Osteocyte (in vitro differentiated cells): ENCODE results near the gene OR2C3. TPM values are rescaled to one million over a fixed set of nuclear protein-coding genes. Genes with fewer than 3 reads are reported as not detected.
"Not testable (repeated sequence)": the region's sequence is repeated elsewhere in the genome, so short reads cannot be mapped to it uniquely, and the experiment has no call there.

Experiments used
- DNase-seq: peaks from one replicate; pipeline ENCODE4 v3.0.0; 2021; ENCODE audit warnings: mixed read lengths; ENCODE audit not compliant: unreplicated experiment; ENCODE audit errors: extremely low spot score
- H3K27ac Mint-ChIP-seq: one replicate; pipeline ENCODE4 v1.8.0; 2021; ENCODE audit warnings: mild to moderate bottlenecking, mixed read lengths; ENCODE audit not compliant: unreplicated experiment
- H3K27me3 Mint-ChIP-seq: one replicate; pipeline ENCODE4 v1.8.0; 2021; ENCODE audit warnings: mixed read lengths; ENCODE audit not compliant: unreplicated experiment
- H3K36me3 Mint-ChIP-seq: one replicate; pipeline ENCODE4 v1.8.0; 2021; ENCODE audit warnings: mixed read lengths; ENCODE audit not compliant: unreplicated experiment
- H3K4me1 Mint-ChIP-seq: one replicate; pipeline ENCODE4 v1.8.0; 2021; ENCODE audit warnings: mixed read lengths; ENCODE audit not compliant: unreplicated experiment
- H3K4me3 Mint-ChIP-seq: one replicate; pipeline ENCODE4 v1.8.0; 2021; ENCODE audit warnings: mild to moderate bottlenecking, moderate library complexity, mixed read lengths; ENCODE audit not compliant: unreplicated experiment
- H3K9me3 Mint-ChIP-seq: one replicate; pipeline ENCODE4 v1.8.0; 2021; ENCODE audit warnings: mixed read lengths; ENCODE audit not compliant: unreplicated experiment
- total RNA-seq: library from RNA; stranded (reverse); gene quantifications from 2 replicates; pipeline ENCODE4 v1.2.1, GENCODE V29; 2021
- TF ChIP-seq, protein P1 (sequence below): fragments of 200-600 bp; sonication (generic); IDR thresholded peaks from 2 replicates; pipeline ENCODE4 v1.5.0; 2021; ENCODE audit warnings: antibody characterized with exemption, mild to moderate bottlenecking, moderate library complexity

Gene OR2C3
- total RNA-seq, 1 donor from 2014 or later, result not detected

- Mint-ChIP-seq H3K36me3 (no peaks in the 10 kb centered on the region), H3K9me3 (no peaks in the 10 kb centered on the region), H3K27me3 (peaks cover 40% of the 10 kb centered on the region), H3K27ac (no peak overlapping the region), H3K4me1 (peaks cover 17% of the 10 kb centered on the region), H3K4me3 (no peak overlapping the region)
- TF ChIP-seq, protein P1, sequence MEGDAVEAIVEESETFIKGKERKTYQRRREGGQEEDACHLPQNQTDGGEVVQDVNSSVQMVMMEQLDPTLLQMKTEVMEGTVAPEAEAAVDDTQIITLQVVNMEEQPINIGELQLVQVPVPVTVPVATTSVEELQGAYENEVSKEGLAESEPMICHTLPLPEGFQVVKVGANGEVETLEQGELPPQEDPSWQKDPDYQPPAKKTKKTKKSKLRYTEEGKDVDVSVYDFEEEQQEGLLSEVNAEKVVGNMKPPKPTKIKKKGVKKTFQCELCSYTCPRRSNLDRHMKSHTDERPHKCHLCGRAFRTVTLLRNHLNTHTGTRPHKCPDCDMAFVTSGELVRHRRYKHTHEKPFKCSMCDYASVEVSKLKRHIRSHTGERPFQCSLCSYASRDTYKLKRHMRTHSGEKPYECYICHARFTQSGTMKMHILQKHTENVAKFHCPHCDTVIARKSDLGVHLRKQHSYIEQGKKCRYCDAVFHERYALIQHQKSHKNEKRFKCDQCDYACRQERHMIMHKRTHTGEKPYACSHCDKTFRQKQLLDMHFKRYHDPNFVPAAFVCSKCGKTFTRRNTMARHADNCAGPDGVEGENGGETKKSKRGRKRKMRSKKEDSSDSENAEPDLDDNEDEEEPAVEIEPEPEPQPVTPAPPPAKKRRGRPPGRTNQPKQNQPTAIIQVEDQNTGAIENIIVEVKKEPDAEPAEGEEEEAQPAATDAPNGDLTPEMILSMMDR, result peak; percentile 78
- DNase-seq, result no peak
These were observed 49.2 kb downstream of the OR2C3 start for GRCh38 chr1:247487057-247487456.

GRCh38 chr1:247482747-247483146 lies 53.5 kb downstream of the OR2C3 start:
- Mint-ChIP-seq H3K9me3 (no peaks in the 10 kb centered on the region), H3K27ac (peak overlapping the region; percentile 89), H3K36me3 (no peaks in the 10 kb centered on the region), H3K27me3 (peaks cover 9% of the 10 kb centered on the region), H3K4me3 (no peak overlapping the region), H3K4me1 (peaks cover 20% of the 10 kb centered on the region)
- TF ChIP-seq, protein P1, result no peak
- no peak for DNase-seq

DNA sequence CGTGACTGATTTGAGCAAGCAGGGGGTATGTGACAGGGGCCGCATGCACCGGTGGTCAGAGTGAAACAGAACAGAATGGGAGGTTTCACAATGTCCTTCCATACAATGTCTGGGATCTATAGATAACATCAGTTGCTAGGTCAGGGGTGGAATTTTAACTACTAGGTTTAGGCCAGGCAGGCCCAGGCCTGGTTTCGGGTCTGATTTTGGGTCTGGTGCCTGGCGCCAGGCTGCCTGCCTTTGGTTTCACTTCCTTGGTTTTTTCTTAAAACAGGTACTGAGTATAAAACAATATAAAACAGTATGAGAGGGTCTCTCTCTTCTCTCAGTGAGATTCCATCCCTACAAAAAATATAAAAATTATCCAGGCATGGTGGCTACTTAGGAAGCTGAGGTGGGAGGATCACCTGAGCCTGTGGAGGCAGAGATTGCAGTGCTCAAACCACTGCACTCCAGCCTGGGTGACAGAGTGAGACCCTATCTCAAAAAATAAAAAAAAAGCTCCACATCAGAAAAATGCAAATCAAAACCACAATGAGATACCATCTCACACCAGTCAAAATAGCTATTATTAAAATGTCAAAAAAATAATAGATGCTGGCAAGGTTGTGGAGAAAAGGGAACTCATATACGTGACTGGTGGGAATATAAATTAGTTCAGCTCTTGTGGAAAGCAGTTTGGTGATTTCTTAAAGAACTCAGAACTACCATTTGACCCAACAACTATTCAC lies 59.7 kb downstream of the OR2C3 start:
- not testable (repeated sequence) for H3K36me3 Mint-ChIP-seq, H3K27ac Mint-ChIP-seq, H3K4me1 Mint-ChIP-seq, H3K4me3 Mint-ChIP-seq, DNase-seq
- Mint-ChIP-seq H3K9me3 (peaks cover 10% of the 10 kb centered on the region), H3K27me3 (peaks cover 13% of the 10 kb centered on the region)

- Mint-ChIP-seq H3K36me3 (no peaks in the 10 kb centered on the region), H3K4me3 (no peak overlapping the region), H3K4me1 (no peaks in the 10 kb centered on the region), H3K9me3 (peaks cover 10% of the 10 kb centered on the region), H3K27ac (no peak overlapping the region), H3K27me3 (peaks cover 13% of the 10 kb centered on the region)
- TF ChIP-seq, protein P1, result no peak
- DNase-seq, result no peak
These were observed 60.4 kb downstream of the OR2C3 start for GRCh38 chr1:247475793-247476192.

Other genes starting within 250 kb of the OR2C3 start
- 39.8 and 43.0 TPM in 2 replicates for gene ZNF496, start 204.6 kb downstream of the OR2C3 start, total RNA-seq
- 0.16 and 0.44 TPM in 2 replicates for gene NLRP3, start 120.3 kb downstream of the OR2C3 start, total RNA-seq
- not detected in 2 replicates for gene OR2B11, start 78.3 kb downstream of the OR2C3 start, total RNA-seq
- gene GCSAML, start 12.7 kb upstream of the OR2C3 start, total RNA-seq, result not detected in 2 replicates
- gene OR2G2, start 51.9 kb upstream of the OR2C3 start, total RNA-seq, result not detected in 2 replicates
- not detected in 2 replicates for gene OR2G3, start 69.1 kb upstream of the OR2C3 start, total RNA-seq
- not detected in 2 replicates for gene OR13G1, start 143.3 kb upstream of the OR2C3 start, total RNA-seq
- not detected in 2 replicates for gene OR6F1, start 180.2 kb upstream of the OR2C3 start, total RNA-seq
- gene OR14K1, start 202.2 kb upstream of the OR2C3 start, total RNA-seq, result not detected in 2 replicates
- gene OR14A2, start 211.7 kb upstream of the OR2C3 start, total RNA-seq, result not detected in 2 replicates
- gene OR1C1, start 224.1 kb upstream of the OR2C3 start, total RNA-seq, result not detected in 2 replicates